GM21717 (cell line): ENCODE data around the gene LRRC43.
A peak's percentile ranks its signal among the peaks of the same experiment; 100 is the strongest.

ENCODE experiments used
- ATAC-seq: cut with Tn5 transposase; IDR thresholded peaks from one replicate; pipeline ENCODE4 v1.9.1; 2021; ENCODE audit warnings: mild to moderate bottlenecking, moderate library complexity; ENCODE audit not compliant: unreplicated experiment

The LRRC43 gene

GRCh38 chr12:122225683-122226365 is 42.9 kb downstream of the LRRC43 start, which contains the start of gene DIABLO:
TSS of gene DIABLO (minus strand) at chr12:122226052. CDS start at chr12:122226014, 38 bp downstream.
- ATAC-seq = peak; percentile 88

GRCh38 chr12:122226366-122227125 is 43.6 kb downstream of the LRRC43 start:
- no peak for ATAC-seq

- ATAC-seq = no peak
Measured at GRCh38 chr12:122227341-122227740, 44.4 kb downstream of the LRRC43 start.

GRCh38 chr12:122228092-122228491 is 45.2 kb downstream of the LRRC43 start:
- no peak for ATAC-seq

GRCh38 chr12:122230798-122231197 is 47.9 kb downstream of the LRRC43 start:
- no peak for ATAC-seq

GRCh38 chr12:122232691-122233090 is 49.8 kb downstream of the LRRC43 start:
- no peak for ATAC-seq

GRCh38 chr12:122235741-122236140 is 52.8 kb downstream of the LRRC43 start:
- ATAC-seq = no peak

GRCh38 chr12:122238861-122239260 is 55.9 kb downstream of the LRRC43 start:
- ATAC-seq = no peak

GRCh38 chr12:122243965-122244364 is 61.0 kb downstream of the LRRC43 start:
- no peak for ATAC-seq

GRCh38 chr12:122244565-122245371 is 61.8 kb downstream of the LRRC43 start:
- ATAC-seq = no peak

GRCh38 chr12:122245553-122245952 is 62.6 kb downstream of the LRRC43 start:
- ATAC-seq = no peak

GRCh38 chr12:122250047-122250446 is 67.1 kb downstream of the LRRC43 start:
- no peak for ATAC-seq

- ATAC-seq = no peak
Measured at GRCh38 chr12:122250536-122250935, 67.6 kb downstream of the LRRC43 start.
